ENCODE measurements around the gene TNS1. TPM values are rescaled to one million over a fixed set of nuclear protein-coding genes. Genes with fewer than 3 reads are reported as not detected.
A peak's percentile ranks its signal among the peaks of the same experiment; 100 is the strongest.

Gene TNS1
- total and polyA plus RNA-seq, 4 donors, result 46.9 to 64.5 (median 58.1) TPM

DNA sequence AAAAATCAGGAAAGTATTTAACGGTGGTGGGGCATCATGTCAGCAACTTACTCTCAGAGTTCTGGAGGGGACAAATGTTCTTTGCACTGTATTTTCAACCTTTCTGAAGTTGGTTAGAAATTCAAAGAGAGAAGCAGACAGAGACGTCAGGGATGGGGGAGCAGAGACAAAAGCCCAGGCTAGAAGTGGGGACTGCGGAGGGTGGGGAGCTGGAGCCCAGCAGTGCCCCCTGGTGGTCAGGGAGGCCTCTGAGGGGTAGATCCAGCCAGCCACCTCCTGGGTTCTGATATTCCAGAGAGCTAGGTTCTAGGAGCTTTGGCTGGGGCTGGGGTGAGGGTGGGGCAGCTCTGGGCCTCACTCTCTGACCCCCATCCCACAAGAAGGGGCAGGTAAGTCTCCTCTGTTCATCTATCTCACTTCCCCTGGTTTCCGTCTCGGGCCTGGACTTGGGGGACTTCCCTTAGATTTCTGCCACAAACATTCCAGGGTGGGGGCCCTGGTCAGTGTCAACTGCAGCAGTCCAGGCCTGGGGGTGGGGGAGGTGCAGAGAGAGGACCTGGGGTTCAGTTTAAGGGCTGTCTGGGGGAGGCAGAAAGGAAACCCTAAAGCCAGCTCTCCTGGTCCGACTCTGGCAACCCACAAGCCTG lies 8.9 kb downstream of the TNS1 start:
- Histone ChIP-seq H3K9me3 (ENCODE audit: control insufficient read depth, insufficient read depth, low read length) (no peaks in the 10 kb centered on the region), H3K36me3 (ENCODE audit: control insufficient read depth, insufficient read depth, low read length) (peaks cover 30% of the 10 kb centered on the region), H3K4me1 (ENCODE audit: control insufficient read depth, insufficient read depth, low read length) (peaks cover 34% of the 10 kb centered on the region), H3K4me3 (ENCODE audit: low read depth, low read length) (no peak overlapping the region), H3K27ac (ENCODE audit: low read depth, low read length) (no peak overlapping the region), H3K27me3 (ENCODE audit: control insufficient read depth, insufficient read depth, low read length) (no peaks in the 10 kb centered on the region)
- 67% methylated on average over 4 of the region's 6 CpGs for WGBS (ENCODE audit: insufficient coverage)
- DNase-seq (ENCODE audit: low read depth in 4 of 6, low spot score in 6 of 6), result peak in 2 of 6 donors; percentile 52 to 58

DNA sequence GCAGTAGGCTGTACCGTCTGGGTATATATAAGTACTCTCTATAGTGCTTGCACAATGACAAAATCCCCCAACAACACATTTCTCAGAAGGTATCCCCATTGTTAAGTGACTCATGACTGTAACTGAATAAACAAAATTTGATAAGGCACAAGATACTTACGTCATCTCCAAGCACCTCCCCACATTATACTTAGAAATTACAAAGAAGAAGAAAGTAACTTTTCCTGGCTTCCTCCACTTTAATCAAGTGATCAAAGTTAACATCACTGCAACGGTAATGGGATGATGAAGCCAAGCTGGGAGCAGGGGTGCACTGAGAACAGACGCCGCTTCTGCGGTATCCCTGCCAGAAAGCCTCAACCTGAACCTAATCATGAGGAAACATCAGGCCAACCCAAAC lies 9.7 kb downstream of the TNS1 start:
- peaks cover 40% of the 10 kb centered on the region for H3K4me1 ChIP-seq (ENCODE audit: control insufficient read depth, insufficient read depth, low read length)
- peaks cover 31% of the 10 kb centered on the region for H3K36me3 ChIP-seq (ENCODE audit: control insufficient read depth, insufficient read depth, low read length)
- no peak overlapping the region for H3K27ac ChIP-seq (ENCODE audit: low read depth, low read length)
- DNase-seq (ENCODE audit: low read depth in 4 of 6, low spot score in 6 of 6), result no peak
- no peaks in the 10 kb centered on the region for H3K9me3 ChIP-seq (ENCODE audit: control insufficient read depth, insufficient read depth, low read length)
- H3K4me3 ChIP-seq (ENCODE audit: low read depth, low read length), result no peak overlapping the region
- H3K27me3 ChIP-seq (ENCODE audit: control insufficient read depth, insufficient read depth, low read length), result no peaks in the 10 kb centered on the region
- 90% methylated on average over 2 of the region's 6 CpGs for WGBS (ENCODE audit: insufficient coverage)

DNA sequence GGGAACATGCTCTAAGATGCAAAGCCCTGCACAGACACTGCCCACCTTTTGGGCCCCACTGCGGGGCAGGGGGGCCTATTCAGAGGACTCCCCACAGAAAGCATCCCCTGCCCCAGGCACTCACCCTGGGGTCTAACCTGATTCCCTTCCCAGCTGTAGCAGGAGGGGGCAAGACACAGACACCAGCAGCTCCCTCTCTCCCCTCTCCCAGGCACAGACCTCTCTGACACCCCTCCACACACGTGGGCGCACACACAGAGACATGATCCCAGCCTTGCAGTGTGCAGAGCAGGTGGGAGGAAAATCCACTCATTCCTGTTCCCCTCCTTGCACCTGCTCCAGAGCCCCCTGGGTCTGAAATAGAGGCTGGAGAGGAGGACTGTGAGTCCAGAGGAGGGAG lies 10.7 kb downstream of the TNS1 start:
- H3K9me3 ChIP-seq (ENCODE audit: control insufficient read depth, insufficient read depth, low read length), result no peaks in the 10 kb centered on the region
- no peak for DNase-seq (ENCODE audit: low read depth in 4 of 6, low spot score in 6 of 6)
- H3K27me3 ChIP-seq (ENCODE audit: control insufficient read depth, insufficient read depth, low read length), result no peaks in the 10 kb centered on the region
- peaks cover 45% of the 10 kb centered on the region for H3K4me1 ChIP-seq (ENCODE audit: control insufficient read depth, insufficient read depth, low read length)
- no peak overlapping the region for H3K4me3 ChIP-seq (ENCODE audit: low read depth, low read length)
- WGBS (ENCODE audit: insufficient coverage), result 100% methylated on average over 1 of the region's 3 CpGs
- H3K36me3 ChIP-seq (ENCODE audit: control insufficient read depth, insufficient read depth, low read length), result peaks cover 35% of the 10 kb centered on the region
- no peak overlapping the region for H3K27ac ChIP-seq (ENCODE audit: low read depth, low read length)

DNA sequence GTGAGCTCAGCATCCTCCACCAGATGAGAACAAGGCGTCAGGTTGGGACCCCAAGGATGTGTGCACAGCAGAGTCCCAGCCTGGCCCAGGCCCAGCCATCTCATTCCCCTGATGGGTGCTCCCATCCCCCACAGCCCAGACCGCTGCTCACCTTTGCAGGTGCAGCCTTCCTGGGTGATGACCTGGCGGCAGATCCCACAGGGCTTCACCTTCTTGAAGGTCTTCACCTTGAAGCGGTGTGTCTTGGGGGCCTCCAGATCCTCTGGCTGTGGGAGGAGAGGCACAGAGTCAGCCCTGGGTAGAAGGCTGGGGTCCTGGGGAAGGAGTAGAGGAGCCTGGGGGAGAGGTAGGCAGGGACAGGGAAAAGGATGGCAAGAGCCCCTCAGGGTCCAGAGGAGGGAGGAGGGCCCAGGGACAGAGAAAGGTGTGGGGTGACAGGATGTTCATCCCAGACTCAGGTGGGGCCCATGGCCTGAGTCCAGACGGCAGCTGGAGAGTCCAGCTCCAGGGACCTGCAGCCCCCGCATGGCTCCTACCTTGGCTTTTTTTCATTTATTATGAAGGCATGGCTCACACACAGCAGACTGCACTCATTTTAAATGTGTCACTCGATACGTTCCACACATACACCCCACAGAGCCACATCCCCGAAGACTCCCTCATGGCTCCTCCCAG lies 11.9 kb downstream of the TNS1 start:
- Histone ChIP-seq H3K27ac (ENCODE audit: low read depth, low read length) (no peak overlapping the region), H3K4me3 (ENCODE audit: low read depth, low read length) (no peak overlapping the region), H3K27me3 (ENCODE audit: control insufficient read depth, insufficient read depth, low read length) (no peaks in the 10 kb centered on the region), H3K4me1 (ENCODE audit: control insufficient read depth, insufficient read depth, low read length) (peaks cover 35% of the 10 kb centered on the region), H3K9me3 (ENCODE audit: control insufficient read depth, insufficient read depth, low read length) (no peaks in the 10 kb centered on the region), H3K36me3 (ENCODE audit: control insufficient read depth, insufficient read depth, low read length) (peaks cover 43% of the 10 kb centered on the region)
- WGBS (ENCODE audit: insufficient coverage), result 84% methylated on average over 9 of the region's 9 CpGs
- no peak for DNase-seq (ENCODE audit: low read depth in 4 of 6, low spot score in 6 of 6)

DNA sequence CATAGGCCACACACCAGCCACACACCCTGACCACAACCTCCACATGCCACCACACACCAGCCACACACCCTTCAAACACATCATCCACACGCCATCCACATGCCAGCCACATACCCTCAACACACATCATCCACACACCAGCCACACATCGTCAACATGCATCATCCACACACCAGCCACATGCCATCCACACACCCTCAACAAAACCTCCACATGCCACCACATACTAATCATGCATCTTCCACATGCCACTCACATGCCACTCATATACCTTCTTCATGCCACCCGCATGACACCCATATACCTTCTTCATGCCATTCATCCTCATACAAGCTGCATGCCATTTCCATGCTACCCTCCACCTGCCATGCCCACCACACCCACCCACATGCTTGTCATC lies 12.4 kb downstream of the TNS1 start:
- WGBS (ENCODE audit: insufficient coverage), result 98% methylated on average over 3 of the region's 3 CpGs
- no peak overlapping the region for H3K27ac ChIP-seq (ENCODE audit: low read depth, low read length)
- H3K9me3 ChIP-seq (ENCODE audit: control insufficient read depth, insufficient read depth, low read length), result no peaks in the 10 kb centered on the region
- peaks cover 30% of the 10 kb centered on the region for H3K4me1 ChIP-seq (ENCODE audit: control insufficient read depth, insufficient read depth, low read length)
- H3K36me3 ChIP-seq (ENCODE audit: control insufficient read depth, insufficient read depth, low read length), result peaks cover 43% of the 10 kb centered on the region
- no peak overlapping the region for H3K4me3 ChIP-seq (ENCODE audit: low read depth, low read length)
- no peaks in the 10 kb centered on the region for H3K27me3 ChIP-seq (ENCODE audit: control insufficient read depth, insufficient read depth, low read length)
- DNase-seq (ENCODE audit: low read depth in 4 of 6, low spot score in 6 of 6), result no peak

DNA sequence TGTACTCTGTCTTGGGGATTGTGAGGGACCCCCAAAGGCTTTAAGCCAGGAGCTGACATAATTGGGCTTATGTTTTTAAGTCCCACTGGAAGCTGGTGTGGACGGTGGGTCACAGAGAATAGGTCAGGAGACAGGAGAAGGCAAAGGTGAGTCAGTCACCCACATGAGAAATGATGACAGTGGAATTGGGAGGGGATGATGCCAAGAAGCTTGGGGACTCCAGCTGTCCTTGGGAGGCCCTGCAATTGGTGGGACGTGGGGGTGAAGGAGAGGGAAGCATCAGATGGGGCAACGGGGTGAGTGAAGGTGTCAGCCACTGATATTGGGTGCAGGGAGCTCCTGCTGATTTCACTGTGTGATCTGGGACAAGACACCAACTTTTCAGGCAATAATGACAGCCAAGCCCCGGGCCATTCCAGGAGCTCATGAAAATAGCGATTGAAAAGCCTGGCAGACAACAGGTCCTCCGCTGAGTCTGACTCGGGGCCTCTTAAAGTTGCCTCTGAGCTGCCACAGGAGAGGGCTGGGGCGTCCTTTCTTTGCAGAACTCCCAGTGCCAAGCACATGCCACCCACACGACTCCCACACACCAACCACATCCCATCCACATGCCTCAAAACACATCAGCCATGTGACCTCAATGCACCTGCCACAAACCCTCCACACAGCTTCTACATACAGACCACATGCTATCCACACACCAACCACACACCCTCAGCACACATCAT lies 13.4 kb downstream of the TNS1 start:
- H3K27ac ChIP-seq (ENCODE audit: low read depth, low read length), result no peak overlapping the region
- H3K4me3 ChIP-seq (ENCODE audit: low read depth, low read length), result no peak overlapping the region
- H3K4me1 ChIP-seq (ENCODE audit: control insufficient read depth, insufficient read depth, low read length), result peaks cover 25% of the 10 kb centered on the region
- 75% methylated on average over 9 of the region's 9 CpGs for WGBS (ENCODE audit: insufficient coverage)
- H3K36me3 ChIP-seq (ENCODE audit: control insufficient read depth, insufficient read depth, low read length), result peaks cover 39% of the 10 kb centered on the region
- DNase-seq (ENCODE audit: low read depth in 4 of 6, low spot score in 6 of 6), result no peak
- no peaks in the 10 kb centered on the region for H3K27me3 ChIP-seq (ENCODE audit: control insufficient read depth, insufficient read depth, low read length)
- no peaks in the 10 kb centered on the region for H3K9me3 ChIP-seq (ENCODE audit: control insufficient read depth, insufficient read depth, low read length)

DNA sequence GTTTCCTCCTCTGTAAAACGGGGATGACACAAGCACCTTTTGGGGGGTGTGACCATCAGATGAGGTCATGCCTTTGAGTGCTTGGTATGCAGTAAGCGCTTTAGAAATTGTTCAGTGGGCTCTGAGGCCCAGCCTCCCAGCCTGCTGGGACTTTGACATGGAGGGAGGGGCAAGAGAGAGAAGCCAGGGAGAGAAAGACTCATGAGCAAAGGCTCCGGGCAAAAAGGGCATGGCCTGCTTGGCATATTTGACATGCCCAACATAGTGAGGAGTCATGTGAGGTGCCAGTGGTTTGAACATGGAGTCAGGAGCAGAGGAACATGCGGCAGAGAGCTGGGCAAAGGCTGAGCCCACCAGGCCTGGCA lies 14.0 kb downstream of the TNS1 start:
- DNase-seq (ENCODE audit: low read depth in 4 of 6, low spot score in 6 of 6), result no peak
- peaks cover 37% of the 10 kb centered on the region for H3K36me3 ChIP-seq (ENCODE audit: control insufficient read depth, insufficient read depth, low read length)
- H3K27me3 ChIP-seq (ENCODE audit: control insufficient read depth, insufficient read depth, low read length), result no peaks in the 10 kb centered on the region
- H3K4me3 ChIP-seq (ENCODE audit: low read depth, low read length), result no peak overlapping the region
- no peak overlapping the region for H3K27ac ChIP-seq (ENCODE audit: low read depth, low read length)
- 61% methylated on average over 4 of the region's 4 CpGs for WGBS (ENCODE audit: insufficient coverage)
- peaks cover 20% of the 10 kb centered on the region for H3K4me1 ChIP-seq (ENCODE audit: control insufficient read depth, insufficient read depth, low read length)
- no peaks in the 10 kb centered on the region for H3K9me3 ChIP-seq (ENCODE audit: control insufficient read depth, insufficient read depth, low read length)

DNA sequence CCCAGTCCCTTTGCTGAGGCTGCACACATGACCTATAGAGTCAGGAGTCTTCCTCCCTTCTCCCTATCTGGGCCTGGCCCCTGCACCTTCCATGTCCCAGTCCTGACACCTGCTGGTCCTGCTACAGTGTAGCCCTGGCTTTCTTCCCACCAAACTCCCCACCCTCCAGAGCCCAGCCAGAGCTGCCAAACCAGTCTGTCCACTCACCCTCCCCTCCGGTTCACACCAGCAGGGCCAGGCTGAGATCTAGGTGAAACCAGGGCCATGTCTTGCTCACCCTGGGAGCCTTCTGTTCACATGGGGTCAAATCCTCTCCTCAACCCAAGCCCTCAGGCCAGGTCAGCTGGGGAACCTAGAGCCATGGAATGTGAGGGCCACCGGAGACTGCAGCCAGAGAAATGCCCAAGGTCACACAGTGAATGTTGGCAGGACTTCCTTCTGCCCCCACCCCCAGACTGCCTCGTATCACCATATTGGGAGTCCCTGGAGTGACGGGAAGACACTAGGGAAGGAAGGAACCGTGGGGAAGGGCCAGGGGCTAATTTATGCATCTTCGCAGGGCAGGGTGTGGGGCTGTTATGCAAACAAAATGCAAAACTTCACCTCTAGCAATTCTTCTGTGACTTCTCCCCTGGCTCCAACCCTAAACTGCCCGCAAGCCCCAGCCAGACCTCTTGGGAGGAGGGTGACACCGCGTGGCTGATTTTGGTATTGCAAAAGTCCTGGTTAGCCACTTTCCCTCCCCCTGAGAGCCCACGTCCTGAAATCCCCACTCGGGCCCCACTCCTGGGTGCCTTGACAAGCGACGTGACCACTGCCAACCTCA lies 14.6 kb downstream of the TNS1 start:
- peak in 3 of 6 donors; percentile 67 to 85 (median 76) for DNase-seq (ENCODE audit: low read depth in 4 of 6, low spot score in 6 of 6)
- no peaks in the 10 kb centered on the region for H3K9me3 ChIP-seq (ENCODE audit: control insufficient read depth, insufficient read depth, low read length)
- H3K4me1 ChIP-seq (ENCODE audit: control insufficient read depth, insufficient read depth, low read length), result peaks cover 21% of the 10 kb centered on the region
- no peak overlapping the region for H3K4me3 ChIP-seq (ENCODE audit: low read depth, low read length)
- WGBS (ENCODE audit: insufficient coverage), result 12% methylated on average over 6 of the region's 13 CpGs
- H3K27me3 ChIP-seq (ENCODE audit: control insufficient read depth, insufficient read depth, low read length), result no peaks in the 10 kb centered on the region
- H3K27ac ChIP-seq (ENCODE audit: low read depth, low read length), result no peak overlapping the region
- H3K36me3 ChIP-seq (ENCODE audit: control insufficient read depth, insufficient read depth, low read length), result peaks cover 41% of the 10 kb centered on the region

DNA sequence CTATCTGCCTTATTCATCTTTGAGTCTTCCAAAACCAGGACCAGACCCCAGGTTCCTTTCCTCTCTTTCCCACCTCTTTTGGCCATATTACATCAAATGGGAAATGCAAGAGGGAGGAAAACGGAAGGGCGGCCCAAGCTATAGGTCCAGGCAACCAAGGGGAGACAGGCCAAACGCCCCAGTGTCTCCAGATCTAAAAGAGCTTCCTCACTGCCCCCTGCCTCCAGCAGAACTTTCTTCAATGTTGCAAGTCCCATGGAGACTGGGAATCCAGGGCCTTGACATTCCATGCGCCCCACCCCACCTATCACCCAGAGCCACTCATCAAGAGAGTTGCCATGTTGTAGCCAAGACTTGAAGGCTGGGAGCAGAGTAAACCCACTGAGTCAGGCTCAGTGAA lies 15.4 kb downstream of the TNS1 start:
- Histone ChIP-seq H3K9me3 (ENCODE audit: control insufficient read depth, insufficient read depth, low read length) (no peaks in the 10 kb centered on the region), H3K4me1 (ENCODE audit: control insufficient read depth, insufficient read depth, low read length) (peaks cover 22% of the 10 kb centered on the region), H3K36me3 (ENCODE audit: control insufficient read depth, insufficient read depth, low read length) (peaks cover 42% of the 10 kb centered on the region), H3K4me3 (ENCODE audit: low read depth, low read length) (no peak overlapping the region), H3K27me3 (ENCODE audit: control insufficient read depth, insufficient read depth, low read length) (no peaks in the 10 kb centered on the region), H3K27ac (ENCODE audit: low read depth, low read length) (no peak overlapping the region)
- DNase-seq (ENCODE audit: low read depth in 4 of 6, low spot score in 6 of 6), result no peak
- 100% methylated on average over 1 of the region's 4 CpGs for WGBS (ENCODE audit: insufficient coverage)

Data from spinal cord (tissue), 10 donors.